PC-3 (cell line): ENCODE measurements around the gene LGALS7.

ENCODE experiments used
- EZH2 ChIP-seq: fragments of 300-600 bp; sonication (generic); IDR thresholded peaks from one replicate; pipeline ENCODE4 v1.6.1; 2017; ENCODE audit warnings: antibody characterized with exemption, mild to moderate bottlenecking, low read length; ENCODE audit not compliant: unreplicated experiment
- TF ChIP-seq, protein P1 (sequence below): fragments of 300-600 bp; sonication (generic); conservative IDR thresholded peaks from 2 replicates; pipeline ENCODE4 v1.5.1; 2017; ENCODE audit warnings: antibody characterized with exemption, low read depth, mild to moderate bottlenecking, low read length

DNA sequence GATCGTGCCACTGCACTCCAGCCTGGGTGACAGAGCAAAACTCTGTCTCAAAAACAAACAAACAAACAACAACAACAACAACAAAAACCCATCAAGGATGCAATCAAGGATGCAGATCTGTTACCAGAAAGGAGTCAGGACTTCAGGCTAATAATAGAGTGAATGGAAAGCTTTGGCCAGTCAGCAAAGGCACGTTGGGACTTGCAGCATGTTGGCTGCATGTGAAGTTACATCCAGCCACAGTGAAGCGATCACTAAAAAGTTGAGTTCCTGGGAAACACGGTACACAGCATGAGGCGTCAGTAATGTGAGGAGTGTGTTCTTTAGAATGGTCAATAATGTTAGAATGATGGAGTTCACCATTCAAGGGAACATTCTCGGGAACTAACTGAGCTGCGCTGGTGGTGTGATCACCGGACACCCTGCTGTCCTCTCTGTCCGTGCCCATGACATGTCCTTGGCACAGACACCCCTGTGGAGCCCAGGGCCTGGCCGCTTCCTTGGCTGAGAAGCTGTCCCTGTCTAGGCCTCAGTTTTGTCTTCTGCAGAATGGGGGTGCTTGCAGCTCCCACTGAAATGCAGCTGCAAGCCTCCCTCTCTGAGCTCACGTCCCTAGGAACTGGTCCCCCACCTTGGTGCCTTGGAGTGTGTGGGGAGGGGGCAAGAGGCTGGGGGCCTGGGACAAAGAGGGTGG lies 13.4 kb upstream of the LGALS7 start:
- TF ChIP-seq, protein P1, sequence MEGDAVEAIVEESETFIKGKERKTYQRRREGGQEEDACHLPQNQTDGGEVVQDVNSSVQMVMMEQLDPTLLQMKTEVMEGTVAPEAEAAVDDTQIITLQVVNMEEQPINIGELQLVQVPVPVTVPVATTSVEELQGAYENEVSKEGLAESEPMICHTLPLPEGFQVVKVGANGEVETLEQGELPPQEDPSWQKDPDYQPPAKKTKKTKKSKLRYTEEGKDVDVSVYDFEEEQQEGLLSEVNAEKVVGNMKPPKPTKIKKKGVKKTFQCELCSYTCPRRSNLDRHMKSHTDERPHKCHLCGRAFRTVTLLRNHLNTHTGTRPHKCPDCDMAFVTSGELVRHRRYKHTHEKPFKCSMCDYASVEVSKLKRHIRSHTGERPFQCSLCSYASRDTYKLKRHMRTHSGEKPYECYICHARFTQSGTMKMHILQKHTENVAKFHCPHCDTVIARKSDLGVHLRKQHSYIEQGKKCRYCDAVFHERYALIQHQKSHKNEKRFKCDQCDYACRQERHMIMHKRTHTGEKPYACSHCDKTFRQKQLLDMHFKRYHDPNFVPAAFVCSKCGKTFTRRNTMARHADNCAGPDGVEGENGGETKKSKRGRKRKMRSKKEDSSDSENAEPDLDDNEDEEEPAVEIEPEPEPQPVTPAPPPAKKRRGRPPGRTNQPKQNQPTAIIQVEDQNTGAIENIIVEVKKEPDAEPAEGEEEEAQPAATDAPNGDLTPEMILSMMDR = no peak
- no peak for TF ChIP-seq EZH2
